Lung (tissue), 12 donors: Measurements from ENCODE around the gene TNFRSF8. TPM values are rescaled to one million over a fixed set of nuclear protein-coding genes. Genes with fewer than 3 reads are reported as not detected.

Experiments used
- ATAC-seq: fragments of 200-7000 bp; cut with Tn5 transposase; one replicate; pipeline ENCODE4 v1.9.1; 2020; ENCODE audit warnings: moderate number of reproducible peaks; ENCODE audit not compliant: insufficient read depth, low FRiP score
- DNase-seq, 3 donors: peaks; one replicate each; pipeline ENCODE4 v3.0.0-alpha.2; 2013 to 2017
- H3K27ac ChIP-seq, 2 donors: one replicate each; pipeline ENCODE4 v1.5.1; 2013; ENCODE audit warnings: mild to moderate bottlenecking in 2 of 2, moderate library complexity in 2 of 2, control low read depth in 1 of 2, inconsistent platforms in 1 of 2, low read depth in 1 of 2, low read length in 1 of 2
- H3K27me3 ChIP-seq, 3 donors: one replicate each; pipeline ENCODE4 v1.5.1; 2013; ENCODE audit warnings: low read length in 2 of 3; ENCODE audit not compliant: control insufficient read depth in 3 of 3, insufficient read depth in 3 of 3
- H3K36me3 ChIP-seq, 4 donors: one replicate each; pipeline ENCODE4 v1.5.1; 2013; ENCODE audit warnings: low read length in 4 of 4, mild to moderate bottlenecking in 1 of 4, moderate library complexity in 1 of 4; ENCODE audit not compliant: control insufficient read depth in 4 of 4, insufficient read depth in 4 of 4
- H3K4me1 ChIP-seq, 5 donors: one replicate each; pipeline ENCODE4 v1.5.1; 2013; ENCODE audit warnings: low read length in 5 of 5, mild to moderate bottlenecking in 2 of 5, moderate library complexity in 1 of 5; ENCODE audit not compliant: control insufficient read depth in 5 of 5, insufficient read depth in 5 of 5
- H3K4me3 ChIP-seq: one replicate; pipeline ENCODE4 v1.5.1; 2013; ENCODE audit warnings: mild to moderate bottlenecking, control low read depth, moderate library complexity
- H3K9ac ChIP-seq, 2 donors: one replicate each; pipeline ENCODE4 v1.5.1; 2013; ENCODE audit warnings: low read length in 2 of 2, control low read depth in 1 of 2; ENCODE audit not compliant: insufficient read depth in 1 of 2
- H3K9me3 ChIP-seq, 4 donors: one replicate each; pipeline ENCODE4 v1.5.1; 2013; ENCODE audit warnings: low read length in 3 of 4, mild to moderate bottlenecking in 1 of 4, moderate library complexity in 1 of 4; ENCODE audit not compliant: control insufficient read depth in 4 of 4, insufficient read depth in 3 of 4
- WGBS, 2 donors: extraction: QIAGEN DNeasy Blood & Tissue Kit; methylation state at CpG; one replicate each; pipeline ENCODE4 v1.1.7; 2013; 5-methylcytosine and 5-hydroxymethylcytosine counted together
- polyA plus RNA-seq, 2 donors: library from polyadenylated mRNA; stranded (reverse); fragments of 200-250 nt; gene quantifications; one replicate each; pipeline ENCODE4 v1.2.1, GENCODE V29; 2013
- total RNA-seq, 2 donors: library from RNA; depleted of rRNA in 1 of 2; stranded (reverse); fragments of >200 nt in 1 of 2; gene quantifications; one replicate each; pipeline ENCODE4 v1.2.1, GENCODE V29; 2014 to 2021
- TF ChIP-seq, protein P1 (sequence below): IDR thresholded peaks from 2 replicates; pipeline ENCODE4 v1.5.1; 2012; ENCODE audit warnings: mild to moderate bottlenecking; ENCODE audit errors: control extremely low read depth, extremely low read depth
- donor health status: control.
- donor health status: control.
- donor health status: Bipolar disorder and iron deficiency.
- donor health status: healthy.
- donor health status: DM: yes; HTN: yes; CAD: no.

Gene TNFRSF8
- total and polyA plus RNA-seq, 4 donors, result 1.6 to 5.3 (median 2.1) TPM

DNA sequence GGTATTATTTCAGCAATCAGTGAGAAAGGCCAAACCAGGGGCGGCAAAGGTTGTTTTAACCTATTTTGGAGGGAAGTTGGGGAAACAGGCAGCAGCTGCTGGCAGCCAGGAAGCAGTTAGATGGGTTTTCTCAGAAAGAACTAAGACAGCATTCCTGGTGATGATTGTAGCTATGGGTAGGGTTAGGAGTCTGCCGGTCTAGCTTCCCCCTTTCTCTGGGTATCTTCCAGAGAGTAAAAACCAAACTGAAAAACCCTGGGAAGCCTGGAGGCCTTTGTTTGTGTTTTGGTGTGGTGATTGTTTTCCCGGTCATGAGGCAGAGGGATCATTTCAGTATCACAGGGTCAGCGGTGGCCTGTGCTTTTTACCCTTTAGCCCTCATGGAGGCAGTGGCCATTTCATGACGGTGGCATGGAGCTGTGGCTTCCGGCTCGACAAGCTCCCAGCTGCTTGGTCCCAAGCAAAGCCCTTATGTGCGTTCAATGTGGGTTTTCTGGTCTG lies 84.1 kb downstream of the TNFRSF8 start:
- no peak for ATAC-seq
- Histone ChIP-seq H3K9ac (no peak overlapping the region), H3K4me3 (no peak overlapping the region), H3K9me3 (peaks cover 0 to 4% (median 2%) of the 10 kb centered on the region in 4 donors), H3K36me3 (no peaks in the 10 kb centered on the region), H3K27ac (peak overlapping the region; percentile 38 to 76), H3K4me1 (peaks cover 0 to 31% (median 4%) of the 10 kb centered on the region in 5 donors), H3K27me3 (no peaks in the 10 kb centered on the region)
- WGBS, 2 donors, result 60 to 65% methylated on average over 8 of the region's 8 CpGs
- no peak for DNase-seq
- TF ChIP-seq, protein P1, sequence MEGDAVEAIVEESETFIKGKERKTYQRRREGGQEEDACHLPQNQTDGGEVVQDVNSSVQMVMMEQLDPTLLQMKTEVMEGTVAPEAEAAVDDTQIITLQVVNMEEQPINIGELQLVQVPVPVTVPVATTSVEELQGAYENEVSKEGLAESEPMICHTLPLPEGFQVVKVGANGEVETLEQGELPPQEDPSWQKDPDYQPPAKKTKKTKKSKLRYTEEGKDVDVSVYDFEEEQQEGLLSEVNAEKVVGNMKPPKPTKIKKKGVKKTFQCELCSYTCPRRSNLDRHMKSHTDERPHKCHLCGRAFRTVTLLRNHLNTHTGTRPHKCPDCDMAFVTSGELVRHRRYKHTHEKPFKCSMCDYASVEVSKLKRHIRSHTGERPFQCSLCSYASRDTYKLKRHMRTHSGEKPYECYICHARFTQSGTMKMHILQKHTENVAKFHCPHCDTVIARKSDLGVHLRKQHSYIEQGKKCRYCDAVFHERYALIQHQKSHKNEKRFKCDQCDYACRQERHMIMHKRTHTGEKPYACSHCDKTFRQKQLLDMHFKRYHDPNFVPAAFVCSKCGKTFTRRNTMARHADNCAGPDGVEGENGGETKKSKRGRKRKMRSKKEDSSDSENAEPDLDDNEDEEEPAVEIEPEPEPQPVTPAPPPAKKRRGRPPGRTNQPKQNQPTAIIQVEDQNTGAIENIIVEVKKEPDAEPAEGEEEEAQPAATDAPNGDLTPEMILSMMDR, result no peak

DNA sequence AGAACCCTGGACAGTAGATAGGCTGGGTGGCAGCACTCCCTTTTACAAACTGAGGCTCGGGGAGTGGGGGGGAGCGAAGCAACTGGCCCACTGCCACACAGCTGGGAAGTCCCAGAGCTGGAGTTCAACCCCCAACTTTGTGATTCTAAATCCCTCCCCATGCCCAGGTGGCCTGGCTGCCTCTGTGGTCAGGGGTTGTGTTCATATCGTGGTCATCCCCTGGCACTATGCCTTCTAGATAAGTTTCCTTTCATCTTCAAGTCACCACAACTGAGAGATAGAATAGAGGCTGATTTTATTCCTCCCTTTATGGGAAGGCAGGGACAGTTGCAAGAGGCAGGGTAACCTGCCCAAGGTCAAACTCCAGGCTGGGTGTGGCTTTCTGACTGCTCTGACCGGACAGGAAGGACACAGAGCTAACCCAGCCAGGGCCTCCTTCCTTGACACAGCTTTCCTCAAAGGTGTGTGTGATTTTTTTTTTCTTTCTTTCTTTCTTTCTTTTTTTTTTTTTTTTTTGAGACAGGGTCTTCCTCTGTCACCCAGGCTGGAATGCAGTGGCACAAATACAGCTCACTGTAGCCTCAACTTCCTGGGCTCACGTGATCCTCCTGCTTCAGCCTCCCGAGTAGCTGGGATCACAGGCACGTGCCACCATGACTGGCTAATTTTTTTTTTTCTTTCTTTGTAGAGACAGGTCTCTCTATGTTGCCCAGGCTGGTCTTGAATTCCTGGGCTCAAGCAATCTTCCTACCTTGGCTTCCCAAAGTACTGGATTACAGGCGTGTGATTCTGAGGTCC lies 85.3 kb downstream of the TNFRSF8 start:
- ATAC-seq (no peak), DNase-seq (no peak)
- H3K36me3 ChIP-seq, result no peaks in the 10 kb centered on the region
- H3K4me1 ChIP-seq, result peaks cover 0 to 24% (median 4%) of the 10 kb centered on the region in 5 donors
- H3K9me3 ChIP-seq, result peaks cover 0 to 4% (median 2%) of the 10 kb centered on the region in 4 donors
- no peak overlapping the region for H3K4me3 ChIP-seq
- no peak overlapping the region for H3K9ac ChIP-seq
- H3K27me3 ChIP-seq, result no peaks in the 10 kb centered on the region
- 51 to 63% methylated on average over 8 of the region's 8 CpGs for WGBS, 2 donors
- TF ChIP-seq, protein P1, result no peak
- peak overlapping the region; percentile 38 to 49 for H3K27ac ChIP-seq

GRCh38 chr1:12148958-12149790 lies 86.1 kb downstream of the TNFRSF8 start:
- no peak overlapping the region for H3K9ac ChIP-seq
- no peaks in the 10 kb centered on the region for H3K36me3 ChIP-seq
- no peak overlapping the region for H3K4me3 ChIP-seq
- no peaks in the 10 kb centered on the region for H3K27me3 ChIP-seq
- TF ChIP-seq, protein P1, result no peak
- no peak for DNase-seq
- peaks cover 0 to 23% (median 0%) of the 10 kb centered on the region in 5 donors for H3K4me1 ChIP-seq
- peak overlapping the region in 1 of 2 donors; percentile 49 for H3K27ac ChIP-seq
- peaks cover 0 to 4% (median 2%) of the 10 kb centered on the region in 4 donors for H3K9me3 ChIP-seq
- 80 to 81% methylated on average over 5 of the region's 5 CpGs for WGBS, 2 donors
- no peak for ATAC-seq
